Cortex of kidney (tissue), 1 donor: Measurements from ENCODE around the gene LILRA2.
"Not testable (repeated sequence)": the region's sequence is repeated elsewhere in the genome, so short reads cannot be mapped to it uniquely, and the experiment has no call there.

Source experiments
- DNase-seq: peaks from one replicate; lab custom pipeline; 2025; lab: John Stamatoyannopoulos, UW

The LILRA2 gene

GRCh38 chr19:54609356-54609791, 35.8 kb downstream of the LILRA2 start:
- DNase-seq: no peak

DNA sequence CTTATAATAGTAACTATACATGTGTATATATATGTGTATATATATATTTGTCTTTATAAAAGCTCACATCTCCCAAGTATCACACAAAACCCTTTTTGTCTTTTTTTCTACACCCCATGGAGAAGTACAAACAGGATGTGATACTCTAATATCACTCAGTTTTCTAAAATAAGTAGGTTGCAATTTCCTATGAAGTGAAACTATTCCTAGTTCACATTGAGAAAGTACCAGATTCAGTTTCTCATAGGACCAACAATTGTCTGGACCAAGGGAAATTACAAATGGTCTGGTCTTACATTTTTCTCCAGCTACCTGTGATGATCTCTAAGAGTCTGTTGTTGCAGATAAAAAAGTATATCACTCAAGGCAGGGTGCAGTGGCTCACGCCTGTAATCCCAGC, 38.8 kb downstream of the LILRA2 start:
- DNase-seq: no peak

DNA sequence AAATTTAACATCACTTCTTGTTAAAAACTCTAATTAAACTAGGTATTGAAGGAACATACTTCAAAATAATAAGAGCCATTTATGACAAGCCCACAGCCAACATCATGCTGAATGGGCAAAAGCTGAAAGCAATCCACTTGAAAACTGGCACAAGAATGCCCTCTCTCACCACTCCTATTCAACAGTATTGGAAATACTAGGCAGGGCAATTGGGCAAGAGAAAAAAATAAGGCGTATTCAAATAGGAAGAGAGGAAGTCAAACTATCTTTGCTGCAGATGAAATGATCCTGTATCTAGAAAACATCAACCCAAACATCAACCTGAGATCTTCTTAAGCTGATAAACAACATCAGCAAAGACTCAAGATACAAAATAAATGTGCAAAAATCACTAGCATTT, 41.1 kb downstream of the LILRA2 start:
- DNase-seq: no peak

GRCh38 chr19:54616057-54616456, 42.5 kb downstream of the LILRA2 start:
- DNase-seq: no peak

- no peak for DNase-seq
Measured at GRCh38 chr19:54616821-54617560, 43.4 kb downstream of the LILRA2 start.

GRCh38 chr19:54620464-54620863, 46.9 kb downstream of the LILRA2 start:
- DNase-seq: no peak

DNA sequence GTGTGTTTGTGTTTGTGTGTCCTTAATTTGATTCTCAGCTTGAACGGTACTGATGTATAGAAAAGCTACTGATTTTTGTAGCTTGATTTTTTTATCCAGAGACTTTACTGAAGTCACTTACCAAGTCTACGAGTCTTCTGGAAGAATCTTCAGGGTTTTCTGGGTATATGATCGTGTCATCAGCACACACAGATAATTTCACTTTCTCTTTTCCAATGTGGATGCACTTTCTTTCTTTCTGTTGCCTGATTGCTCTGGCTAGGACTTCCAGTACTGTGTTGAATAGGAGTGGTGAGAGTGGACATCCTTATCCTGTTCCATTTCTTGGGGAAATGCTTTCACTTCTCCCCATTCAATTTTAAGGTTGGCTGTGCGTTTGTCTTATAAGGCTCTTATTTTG, 48.8 kb downstream of the LILRA2 start:
- no peak for DNase-seq

DNA sequence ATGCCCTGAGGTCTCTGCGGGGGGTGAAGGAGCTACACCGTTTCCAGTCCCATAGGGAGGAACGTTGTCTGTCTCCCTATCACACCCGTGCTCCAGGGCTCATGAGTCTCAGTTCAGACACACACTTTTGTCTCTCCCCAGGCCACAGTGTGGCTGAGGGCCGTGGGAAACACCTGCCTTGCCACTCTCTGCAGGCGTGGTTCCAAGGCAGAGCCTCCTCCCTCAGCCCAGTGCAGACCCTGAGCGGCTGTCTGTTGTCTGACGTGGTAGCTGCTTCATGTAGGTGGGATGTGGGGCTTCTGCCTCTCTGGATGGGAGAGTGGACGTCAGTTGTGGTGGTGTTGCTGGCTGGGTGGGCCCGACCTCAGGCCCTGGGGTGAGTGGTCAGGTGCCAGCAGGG, 50.6 kb downstream of the LILRA2 start:
- DNase-seq: not testable (repeated sequence)

GRCh38 chr19:54624934-54625730, 51.5 kb downstream of the LILRA2 start:
- DNase-seq: not testable (repeated sequence)

GRCh38 chr19:54626757-54627156, 53.2 kb downstream of the LILRA2 start:
- DNase-seq: no peak

DNA sequence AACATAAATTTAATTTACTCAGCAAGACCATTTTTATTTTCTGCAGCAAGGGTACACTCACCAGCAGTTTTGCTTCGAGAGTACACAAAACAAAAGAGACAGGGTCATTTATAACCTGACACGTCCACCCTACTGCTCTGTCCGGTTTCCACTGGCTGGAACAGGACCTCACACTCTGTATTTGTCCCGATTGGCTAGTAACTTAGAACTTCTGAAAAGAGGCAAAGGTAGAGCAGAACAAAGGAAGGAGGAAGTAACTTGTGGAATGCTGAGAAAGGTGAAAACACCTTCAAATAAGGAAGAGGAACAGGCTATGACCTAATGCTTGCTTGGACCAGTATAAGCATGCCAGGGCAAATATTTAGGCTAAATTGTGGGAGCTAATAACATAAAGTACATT, 54.3 kb downstream of the LILRA2 start:
- DNase-seq: not testable (repeated sequence)

DNA sequence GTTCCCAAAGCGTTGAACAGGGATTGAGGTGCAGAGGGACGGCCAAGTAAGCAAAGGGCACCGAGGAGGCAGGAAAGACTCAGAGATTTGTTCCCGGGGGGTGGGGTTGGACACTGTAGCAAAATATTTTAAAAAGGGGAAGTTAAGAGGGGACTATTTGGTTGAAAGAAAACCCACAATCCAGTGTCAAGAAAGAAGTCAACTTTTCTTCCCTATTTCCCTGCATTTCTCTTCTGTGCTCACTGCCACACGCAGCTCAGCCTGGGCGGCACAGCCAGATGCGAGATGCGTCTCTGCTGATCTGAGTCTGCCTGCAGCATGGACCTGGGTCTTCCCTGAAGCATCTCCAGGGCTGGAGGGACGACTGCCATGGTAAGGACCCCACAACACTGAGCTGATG, 56.7 kb downstream of the LILRA2 start, which contains the start of gene LILRB1:
TSS of gene LILRB1 (plus strand) at position 223 of the 400 bp plus-strand sequence. CDS start 590 bp downstream, outside the sequence.
- not testable (repeated sequence) for DNase-seq

DNA sequence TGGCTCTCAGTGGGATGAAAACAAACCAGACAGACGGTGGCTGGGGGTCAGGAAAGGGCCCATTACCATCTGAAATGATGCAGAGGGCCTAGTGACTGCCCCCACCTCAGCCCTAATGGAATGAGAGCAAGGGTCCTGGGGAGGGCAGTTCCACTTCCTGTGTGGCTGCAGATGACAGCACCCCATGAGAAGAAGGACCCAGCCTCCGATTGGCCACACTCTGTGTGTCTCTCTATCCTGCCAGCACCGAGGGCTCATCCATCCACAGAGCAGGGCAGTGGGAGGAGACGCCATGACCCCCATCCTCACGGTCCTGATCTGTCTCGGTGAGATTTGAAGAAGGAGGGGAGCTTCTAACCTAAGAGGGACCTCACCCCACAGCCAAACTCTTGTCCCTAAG, 57.2 kb downstream of the LILRA2 start:
- no peak for DNase-seq

DNA sequence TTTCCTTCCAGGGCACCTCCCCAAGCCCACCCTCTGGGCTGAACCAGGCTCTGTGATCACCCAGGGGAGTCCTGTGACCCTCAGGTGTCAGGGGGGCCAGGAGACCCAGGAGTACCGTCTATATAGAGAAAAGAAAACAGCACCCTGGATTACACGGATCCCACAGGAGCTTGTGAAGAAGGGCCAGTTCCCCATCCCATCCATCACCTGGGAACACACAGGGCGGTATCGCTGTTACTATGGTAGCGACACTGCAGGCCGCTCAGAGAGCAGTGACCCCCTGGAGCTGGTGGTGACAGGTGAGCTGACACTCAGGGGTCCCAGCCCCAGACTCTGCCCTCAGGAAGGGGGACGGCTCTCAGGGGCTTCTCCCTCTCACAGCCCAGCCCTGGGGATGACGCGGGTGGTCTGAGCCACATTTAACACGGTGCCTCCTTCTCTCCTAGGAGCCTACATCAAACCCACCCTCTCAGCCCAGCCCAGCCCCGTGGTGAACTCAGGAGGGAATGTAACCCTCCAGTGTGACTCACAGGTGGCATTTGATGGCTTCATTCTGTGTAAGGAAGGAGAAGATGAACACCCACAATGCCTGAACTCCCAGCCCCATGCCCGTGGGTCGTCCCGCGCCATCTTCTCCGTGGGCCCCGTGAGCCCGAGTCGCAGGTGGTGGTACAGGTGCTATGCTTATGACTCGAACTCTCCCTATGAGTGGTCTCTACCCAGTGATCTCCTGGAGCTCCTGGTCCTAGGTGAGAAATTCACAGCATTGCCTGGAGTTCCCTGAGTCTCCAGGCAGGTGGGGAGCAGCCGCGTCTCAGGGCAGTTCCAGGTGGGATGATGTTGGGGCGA, 58.1 kb downstream of the LILRA2 start:
- not testable (repeated sequence) for DNase-seq

DNA sequence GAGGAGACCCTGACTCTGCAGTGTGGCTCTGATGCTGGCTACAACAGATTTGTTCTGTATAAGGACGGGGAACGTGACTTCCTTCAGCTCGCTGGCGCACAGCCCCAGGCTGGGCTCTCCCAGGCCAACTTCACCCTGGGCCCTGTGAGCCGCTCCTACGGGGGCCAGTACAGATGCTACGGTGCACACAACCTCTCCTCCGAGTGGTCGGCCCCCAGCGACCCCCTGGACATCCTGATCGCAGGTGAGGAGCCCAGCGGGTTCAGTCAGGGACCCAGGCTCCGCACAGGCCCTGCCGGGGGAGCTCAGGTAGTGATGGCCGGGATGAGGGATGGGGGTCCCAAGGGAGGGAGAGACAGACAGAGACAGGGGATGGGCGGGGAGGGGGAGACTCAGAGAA, 58.9 kb downstream of the LILRA2 start:
- DNase-seq: not testable (repeated sequence)

GRCh38 chr19:54633401-54633800, 59.8 kb downstream of the LILRA2 start:
- DNase-seq: no peak

GRCh38 chr19:54636081-54636480, 62.5 kb downstream of the LILRA2 start:
- not testable (repeated sequence) for DNase-seq

- DNase-seq: no peak
Measured at GRCh38 chr19:54638683-54639082, 65.1 kb downstream of the LILRA2 start.
